ENCODE data around the gene NUMB. TPM values are rescaled to one million over a fixed set of nuclear protein-coding genes. Genes with fewer than 3 reads are reported as not detected.
"Not testable (repeated sequence)": the region's sequence is repeated elsewhere in the genome, so short reads cannot be mapped to it uniquely, and the experiment has no call there.

Gene NUMB
- total RNA-seq, 2 donors from 2014 or later: 79.9 to 85.2 TPM

GRCh38 chr14:73393375-73393774 lies 65.0 kb downstream of the NUMB start:
- Histone ChIP-seq H3K4me3 (ENCODE audit: low read length) (no peak overlapping the region), H3K9ac (ENCODE audit: extremely low read depth, low read length, poor library complexity, severe bottlenecking) (no peak overlapping the region), H3K27me3 (ENCODE audit: control insufficient read depth, insufficient read depth, low read length, poor library complexity, severe bottlenecking) (no peaks in the 10 kb centered on the region), H3K36me3 (ENCODE audit: control insufficient read depth, insufficient read depth, low read length) (no peaks in the 10 kb centered on the region), H3K4me1 (ENCODE audit: control insufficient read depth, insufficient read depth, low read length) (no peaks in the 10 kb centered on the region), H3K27ac (ENCODE audit: low read depth, low read length) (no peak overlapping the region), H3K9me3 (ENCODE audit: control insufficient read depth, low read length) (no peaks in the 10 kb centered on the region)
- Mint-ChIP-seq H3K27me3 (ENCODE audit: insufficient read depth) (no peaks in the 10 kb centered on the region), H3K4me1 (peaks cover 4% of the 10 kb centered on the region), H3K27ac (no peak overlapping the region), H3K4me3 (no peak overlapping the region), H3K36me3 (ENCODE audit: low read depth) (peaks cover 4% of the 10 kb centered on the region), H3K9me3 (no peaks in the 10 kb centered on the region)
- TF ChIP-seq, protein P1, sequence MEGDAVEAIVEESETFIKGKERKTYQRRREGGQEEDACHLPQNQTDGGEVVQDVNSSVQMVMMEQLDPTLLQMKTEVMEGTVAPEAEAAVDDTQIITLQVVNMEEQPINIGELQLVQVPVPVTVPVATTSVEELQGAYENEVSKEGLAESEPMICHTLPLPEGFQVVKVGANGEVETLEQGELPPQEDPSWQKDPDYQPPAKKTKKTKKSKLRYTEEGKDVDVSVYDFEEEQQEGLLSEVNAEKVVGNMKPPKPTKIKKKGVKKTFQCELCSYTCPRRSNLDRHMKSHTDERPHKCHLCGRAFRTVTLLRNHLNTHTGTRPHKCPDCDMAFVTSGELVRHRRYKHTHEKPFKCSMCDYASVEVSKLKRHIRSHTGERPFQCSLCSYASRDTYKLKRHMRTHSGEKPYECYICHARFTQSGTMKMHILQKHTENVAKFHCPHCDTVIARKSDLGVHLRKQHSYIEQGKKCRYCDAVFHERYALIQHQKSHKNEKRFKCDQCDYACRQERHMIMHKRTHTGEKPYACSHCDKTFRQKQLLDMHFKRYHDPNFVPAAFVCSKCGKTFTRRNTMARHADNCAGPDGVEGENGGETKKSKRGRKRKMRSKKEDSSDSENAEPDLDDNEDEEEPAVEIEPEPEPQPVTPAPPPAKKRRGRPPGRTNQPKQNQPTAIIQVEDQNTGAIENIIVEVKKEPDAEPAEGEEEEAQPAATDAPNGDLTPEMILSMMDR (conservative IDR thresholded peaks at IDR 0.05): no peak
- DNase-seq: no peak

DNA sequence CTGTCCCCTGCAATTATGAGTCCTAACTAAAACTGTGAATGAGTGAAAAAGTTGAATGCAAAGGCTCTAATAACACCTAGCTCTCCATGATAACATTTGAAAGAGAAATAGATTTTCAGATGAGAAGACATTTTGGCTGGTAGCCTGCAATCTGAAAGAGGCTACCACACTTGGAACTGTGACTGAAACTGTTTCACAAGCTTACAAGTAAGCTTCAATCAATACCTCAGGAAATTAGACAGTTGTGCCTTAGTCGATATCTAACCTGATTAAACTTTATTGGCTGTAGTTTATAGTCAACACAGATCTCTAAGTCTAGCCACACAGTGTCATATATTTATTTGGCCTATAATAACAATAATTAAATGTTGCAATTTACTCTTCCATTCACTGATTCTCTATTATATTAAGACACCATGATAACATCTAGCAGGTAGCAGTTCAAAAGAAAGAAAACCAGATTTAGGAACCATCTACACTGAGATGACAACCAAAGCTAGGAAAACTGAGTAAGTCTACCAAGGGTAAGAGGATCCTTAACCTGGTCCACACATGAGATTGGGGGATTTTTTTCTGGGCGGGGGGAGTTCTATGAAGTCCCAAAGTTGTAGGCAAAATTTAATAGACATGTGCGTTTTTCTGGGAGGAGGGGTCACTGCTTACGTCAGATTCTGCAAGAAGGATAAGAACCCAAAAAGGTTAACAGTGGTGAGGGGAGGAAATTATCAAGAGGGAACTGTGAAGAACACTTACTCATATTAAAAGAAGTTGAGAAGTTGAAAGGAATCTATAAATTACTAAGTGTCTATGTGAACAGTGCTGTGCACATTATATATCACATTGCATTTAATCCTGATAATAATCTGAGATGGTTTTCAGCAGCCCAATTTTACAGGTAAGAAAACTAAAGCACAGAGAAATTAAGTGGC lies 65.8 kb downstream of the NUMB start:
- H3K9me3 ChIP-seq (ENCODE audit: control insufficient read depth, low read length): no peaks in the 10 kb centered on the region
- WGBS, 2 experiments (ENCODE audit: insufficient coverage in 1 of 2, insufficient read length in 1 of 2): 95 to 96% methylated on average over 4 of the region's 4 CpGs
- Mint-ChIP-seq H3K9me3 (no peaks in the 10 kb centered on the region), H3K4me1 (peaks cover under 1% of the 10 kb centered on the region), H3K36me3 (ENCODE audit: low read depth) (peaks cover 4% of the 10 kb centered on the region), H3K4me3 (no peak overlapping the region), H3K27ac (no peak overlapping the region), H3K27me3 (ENCODE audit: insufficient read depth) (no peaks in the 10 kb centered on the region)
- H3K4me3 ChIP-seq (ENCODE audit: low read length): no peak overlapping the region
- DNase-seq: no peak
- no peak overlapping the region for H3K27ac ChIP-seq (ENCODE audit: low read depth, low read length)
- no peaks in the 10 kb centered on the region for H3K36me3 ChIP-seq (ENCODE audit: control insufficient read depth, insufficient read depth, low read length)
- TF ChIP-seq, protein P1 (conservative IDR thresholded peaks at IDR 0.05): no peak
- no peaks in the 10 kb centered on the region for H3K4me1 ChIP-seq (ENCODE audit: control insufficient read depth, insufficient read depth, low read length)
- no peak overlapping the region for H3K9ac ChIP-seq (ENCODE audit: extremely low read depth, low read length, poor library complexity, severe bottlenecking)
- H3K27me3 ChIP-seq (ENCODE audit: control insufficient read depth, insufficient read depth, low read length, poor library complexity, severe bottlenecking): no peaks in the 10 kb centered on the region

GRCh38 chr14:73387860-73388259 lies 70.5 kb downstream of the NUMB start:
- H3K4me1 ChIP-seq (ENCODE audit: control insufficient read depth, insufficient read depth, low read length); H3K4me3 Mint-ChIP-seq; H3K9me3 ChIP-seq (ENCODE audit: control insufficient read depth, low read length); H3K4me3 ChIP-seq (ENCODE audit: low read length); H3K9ac ChIP-seq (ENCODE audit: extremely low read depth, low read length, poor library complexity, severe bottlenecking); H3K4me1 Mint-ChIP-seq; H3K27me3 ChIP-seq (ENCODE audit: control insufficient read depth, insufficient read depth, low read length, poor library complexity, severe bottlenecking); H3K27me3 Mint-ChIP-seq (ENCODE audit: insufficient read depth); H3K9me3 Mint-ChIP-seq; H3K27ac Mint-ChIP-seq; H3K27ac ChIP-seq (ENCODE audit: low read depth, low read length); DNase-seq: not testable (repeated sequence)
- WGBS, 2 experiments (ENCODE audit: insufficient coverage in 1 of 2, insufficient read length in 1 of 2): 100% methylated on average over 1 of the region's 3 CpGs; no CpG with 5 or more reads in 1 of the 2 experiments
- H3K36me3 Mint-ChIP-seq (ENCODE audit: low read depth): peaks cover 21% of the 10 kb centered on the region
- H3K36me3 ChIP-seq (ENCODE audit: control insufficient read depth, insufficient read depth, low read length): peaks cover 21% of the 10 kb centered on the region
